Endodermal cell (in vitro differentiated cells): ENCODE measurements around the gene TMPRSS11E. TPM values are rescaled to one million over a fixed set of nuclear protein-coding genes. Genes with fewer than 3 reads are reported as not detected.
"Not testable (repeated sequence)": the region's sequence is repeated elsewhere in the genome, so short reads cannot be mapped to it uniquely, and the experiment has no call there.

Experiments used
- DNase-seq: peaks from one replicate; pipeline ENCODE4 v3.0.0-alpha.2; 2017
- H3K27ac ChIP-seq: 2 replicates; pipeline ENCODE4 v1.5.1; 2013; ENCODE audit warnings: mild to moderate bottlenecking, low read depth, low read length, moderate library complexity
- H3K27me3 ChIP-seq: 2 replicates; pipeline ENCODE4 v1.6.1; 2013; ENCODE audit warnings: mild to moderate bottlenecking, low read length, moderate library complexity; ENCODE audit not compliant: insufficient read depth, control insufficient read depth, poor library complexity, severe bottlenecking
- H3K36me3 ChIP-seq: 2 replicates; pipeline ENCODE4 v1.7.0; 2013; ENCODE audit warnings: mild to moderate bottlenecking, low read length, moderate library complexity; ENCODE audit not compliant: control insufficient read depth, insufficient read depth
- H3K4me1 ChIP-seq: one replicate; pipeline ENCODE4 v1.7.0; 2013; ENCODE audit warnings: low read length; ENCODE audit not compliant: control insufficient read depth, insufficient read depth
- H3K4me3 ChIP-seq: 2 replicates; pipeline ENCODE4 v1.5.1; 2013; ENCODE audit warnings: mild to moderate bottlenecking, low read length, moderate library complexity
- H3K9ac ChIP-seq: 2 replicates; pipeline ENCODE4 v1.6.1; 2013; ENCODE audit warnings: mild to moderate bottlenecking, low read length, moderate library complexity; ENCODE audit not compliant: poor library complexity, severe bottlenecking; ENCODE audit errors: extremely low read depth
- H3K9me3 ChIP-seq: 2 replicates; pipeline ENCODE4 v1.6.1; 2013; ENCODE audit warnings: mild to moderate bottlenecking, low read length, moderate library complexity; ENCODE audit not compliant: control insufficient read depth
- H3K27ac Mint-ChIP-seq: 2 replicates; pipeline ENCODE4 v1.8.0; 2020; ENCODE audit warnings: mixed read lengths
- H3K27me3 Mint-ChIP-seq: 2 replicates; pipeline ENCODE4 v1.8.0; 2021; ENCODE audit warnings: mild to moderate bottlenecking, mixed read lengths; ENCODE audit not compliant: insufficient read depth
- H3K36me3 Mint-ChIP-seq: 2 replicates; pipeline ENCODE4 v1.8.0; 2020; ENCODE audit warnings: low read depth, mixed read lengths
- H3K4me1 Mint-ChIP-seq: 2 replicates; pipeline ENCODE4 v1.8.0; 2020; ENCODE audit warnings: mixed read lengths
- H3K4me3 Mint-ChIP-seq: 2 replicates; pipeline ENCODE4 v1.8.0; 2020; ENCODE audit warnings: mild to moderate bottlenecking, moderate library complexity, mixed read lengths
- H3K9me3 Mint-ChIP-seq: 2 replicates; pipeline ENCODE4 v1.8.0; 2020; ENCODE audit warnings: mild to moderate bottlenecking, mixed read lengths
- WGBS, 2 experiments: methylation state at CpG; one replicate each; pipeline versions ENCODE4 v1.1.5 to v1.1.7; 2013; ENCODE audit warnings: missing lambda C conversion rate in 2 of 2, mixed read lengths in 1 of 2; ENCODE audit not compliant: insufficient coverage in 1 of 2, insufficient read length in 1 of 2; 5-methylcytosine and 5-hydroxymethylcytosine counted together
- total RNA-seq, 2 donors: library from RNA; stranded (reverse); fragmentation: NEBNext Ultra II Directional in 1 of 2; extraction: Animal tissue kit (Norgen Biotek cat#: 25700) in 1 of 2; gene quantifications; 2 replicates in 1 of 2; 3 replicates in 1 of 2; pipeline ENCODE4 v1.2.1, GENCODE V29; 2021
- TF ChIP-seq, protein P1 (sequence below): fragments of 200-600 bp; sonication (generic); conservative IDR thresholded peaks from 2 replicates; pipeline ENCODE4 v1.5.0; 2021; ENCODE audit warnings: antibody characterized with exemption, mild to moderate bottlenecking

The TMPRSS11E gene
- total RNA-seq, 2 donors from 2014 or later = 4.4 to 11.1 TPM

DNA sequence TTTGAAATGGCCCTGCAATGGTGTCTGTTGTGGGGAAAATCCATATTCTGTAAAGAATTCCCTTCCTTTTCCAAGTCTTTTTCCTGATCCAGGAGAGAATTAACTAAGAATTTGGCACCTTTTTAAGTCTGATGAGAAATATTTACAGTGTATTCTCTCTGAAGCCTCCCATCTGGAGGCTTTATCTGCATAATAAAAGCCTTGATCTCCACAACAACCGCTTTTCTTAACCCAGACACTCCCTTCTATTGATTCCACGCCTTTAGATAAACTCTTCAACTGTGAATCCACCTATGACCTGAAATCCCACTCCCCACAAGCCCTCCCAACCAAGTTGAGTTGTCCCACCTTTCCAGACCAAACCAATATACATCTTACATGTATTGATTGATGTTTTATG, 43.1 kb upstream of the TMPRSS11E start:
- H3K36me3 ChIP-seq = peaks cover 5% of the 10 kb centered on the region
- H3K27me3 ChIP-seq = no peaks in the 10 kb centered on the region
- H3K4me1 ChIP-seq = peaks cover 5% of the 10 kb centered on the region
- H3K4me3 ChIP-seq = peak overlapping the region; percentile 100
- H3K27ac ChIP-seq = peak overlapping the region; percentile 69
- TF ChIP-seq, protein P1, sequence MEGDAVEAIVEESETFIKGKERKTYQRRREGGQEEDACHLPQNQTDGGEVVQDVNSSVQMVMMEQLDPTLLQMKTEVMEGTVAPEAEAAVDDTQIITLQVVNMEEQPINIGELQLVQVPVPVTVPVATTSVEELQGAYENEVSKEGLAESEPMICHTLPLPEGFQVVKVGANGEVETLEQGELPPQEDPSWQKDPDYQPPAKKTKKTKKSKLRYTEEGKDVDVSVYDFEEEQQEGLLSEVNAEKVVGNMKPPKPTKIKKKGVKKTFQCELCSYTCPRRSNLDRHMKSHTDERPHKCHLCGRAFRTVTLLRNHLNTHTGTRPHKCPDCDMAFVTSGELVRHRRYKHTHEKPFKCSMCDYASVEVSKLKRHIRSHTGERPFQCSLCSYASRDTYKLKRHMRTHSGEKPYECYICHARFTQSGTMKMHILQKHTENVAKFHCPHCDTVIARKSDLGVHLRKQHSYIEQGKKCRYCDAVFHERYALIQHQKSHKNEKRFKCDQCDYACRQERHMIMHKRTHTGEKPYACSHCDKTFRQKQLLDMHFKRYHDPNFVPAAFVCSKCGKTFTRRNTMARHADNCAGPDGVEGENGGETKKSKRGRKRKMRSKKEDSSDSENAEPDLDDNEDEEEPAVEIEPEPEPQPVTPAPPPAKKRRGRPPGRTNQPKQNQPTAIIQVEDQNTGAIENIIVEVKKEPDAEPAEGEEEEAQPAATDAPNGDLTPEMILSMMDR = no peak
- Mint-ChIP-seq H3K27ac (peak overlapping the region; percentile 99), H3K36me3 (peaks cover 8% of the 10 kb centered on the region), H3K4me3 (peak overlapping the region; percentile 25), H3K9me3 (peaks cover 2% of the 10 kb centered on the region), H3K27me3 (no peaks in the 10 kb centered on the region), H3K4me1 (peaks cover 22% of the 10 kb centered on the region)
- peak overlapping the region; percentile 72 for H3K9ac ChIP-seq
- DNase-seq = peak; percentile 78
- H3K9me3 ChIP-seq = no peaks in the 10 kb centered on the region
- WGBS, 2 experiments = 1 to 19% methylated on average over 2 of the region's 2 CpGs

DNA sequence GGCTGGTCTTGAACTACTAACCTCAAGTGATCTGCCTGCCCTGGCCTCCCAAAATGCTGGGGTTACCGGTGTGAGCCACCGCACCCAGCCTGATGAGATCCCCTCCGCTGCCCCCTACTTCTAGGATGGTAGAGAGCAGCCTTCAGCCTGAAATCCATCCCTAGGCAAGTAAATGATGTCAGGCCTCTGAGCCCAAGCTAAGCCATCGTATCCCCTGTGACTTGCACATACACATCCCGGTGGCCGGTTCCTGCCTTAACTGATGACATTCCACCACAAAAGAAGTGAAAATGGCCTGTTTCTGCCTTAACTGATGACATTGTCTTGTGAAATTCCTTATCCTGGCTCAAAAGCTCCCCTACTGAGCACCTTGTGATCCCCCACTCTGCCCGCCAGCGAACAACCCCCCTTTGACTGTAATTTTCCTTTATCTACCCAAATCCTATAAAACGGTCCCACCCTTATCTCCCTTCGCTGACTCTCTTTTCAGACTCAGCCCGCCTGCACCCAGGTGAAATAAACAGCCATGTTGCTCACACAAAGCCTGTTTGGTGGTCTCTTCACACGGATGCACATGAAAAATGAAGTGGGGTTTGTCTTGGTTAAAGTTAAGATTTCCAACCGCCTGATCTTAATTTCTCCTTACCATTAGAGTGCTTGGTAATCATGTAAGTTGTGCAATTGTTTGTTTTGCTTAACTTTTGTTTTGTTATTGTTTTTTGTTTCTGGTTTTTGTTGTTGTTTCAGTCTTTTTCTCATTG, 41.4 kb upstream of the TMPRSS11E start:
- H3K27me3 ChIP-seq, H3K9me3 ChIP-seq, H3K27me3 Mint-ChIP-seq, H3K9me3 Mint-ChIP-seq: not testable (repeated sequence)
- DNase-seq = peak; percentile 93
- Mint-ChIP-seq H3K4me1 (peaks cover 38% of the 10 kb centered on the region), H3K27ac (peak overlapping the region; percentile 99), H3K4me3 (peak overlapping the region; percentile 84), H3K36me3 (peaks cover 12% of the 10 kb centered on the region)
- 5% methylated on average over 5 to 13 of the region's 13 CpGs for WGBS, 2 experiments
- Histone ChIP-seq H3K4me1 (peaks cover 11% of the 10 kb centered on the region), H3K9ac (peak overlapping the region; percentile 100), H3K4me3 (peak overlapping the region; percentile 100), H3K27ac (peak overlapping the region; percentile 54), H3K36me3 (peaks cover 11% of the 10 kb centered on the region)
- TF ChIP-seq, protein P1 = peak; percentile 67

DNA sequence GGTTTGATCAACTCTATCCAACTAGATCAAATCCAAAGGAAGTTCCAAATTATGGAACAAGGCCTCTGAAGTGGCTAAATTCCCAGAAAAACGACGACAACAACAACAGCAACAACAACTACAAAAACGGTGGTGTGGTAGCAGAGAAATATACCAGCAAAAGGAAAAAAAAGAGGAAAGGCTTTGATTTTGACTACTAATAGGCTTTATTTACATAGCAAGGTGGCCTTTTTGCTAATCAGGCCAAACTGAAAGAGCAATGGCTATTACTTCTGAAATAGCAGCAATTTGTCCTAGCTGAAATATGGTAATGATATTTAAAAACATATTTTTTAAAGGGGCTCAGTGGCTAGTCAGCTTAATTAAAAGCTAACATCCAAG, 40.8 kb upstream of the TMPRSS11E start:
- Mint-ChIP-seq H3K27me3 (no peaks in the 10 kb centered on the region), H3K9me3 (peaks cover 2% of the 10 kb centered on the region), H3K27ac (peak overlapping the region; percentile 99), H3K36me3 (peaks cover 15% of the 10 kb centered on the region), H3K4me1 (peaks cover 36% of the 10 kb centered on the region), H3K4me3 (peak overlapping the region; percentile 84)
- TF ChIP-seq, protein P1 = no peak
- DNase-seq = no peak
- H3K9me3 ChIP-seq = no peaks in the 10 kb centered on the region
- H3K36me3 ChIP-seq = peaks cover 16% of the 10 kb centered on the region
- H3K9ac ChIP-seq = peak overlapping the region; percentile 100
- H3K4me1 ChIP-seq = peaks cover 11% of the 10 kb centered on the region
- H3K27me3 ChIP-seq = no peaks in the 10 kb centered on the region
- WGBS, 2 experiments = 0% methylated on average over 1 of the region's 3 CpGs; no CpG with 5 or more reads in 1 of the 2 experiments
- peak overlapping the region; percentile 100 for H3K4me3 ChIP-seq
- peak overlapping the region; percentile 54 for H3K27ac ChIP-seq

DNA sequence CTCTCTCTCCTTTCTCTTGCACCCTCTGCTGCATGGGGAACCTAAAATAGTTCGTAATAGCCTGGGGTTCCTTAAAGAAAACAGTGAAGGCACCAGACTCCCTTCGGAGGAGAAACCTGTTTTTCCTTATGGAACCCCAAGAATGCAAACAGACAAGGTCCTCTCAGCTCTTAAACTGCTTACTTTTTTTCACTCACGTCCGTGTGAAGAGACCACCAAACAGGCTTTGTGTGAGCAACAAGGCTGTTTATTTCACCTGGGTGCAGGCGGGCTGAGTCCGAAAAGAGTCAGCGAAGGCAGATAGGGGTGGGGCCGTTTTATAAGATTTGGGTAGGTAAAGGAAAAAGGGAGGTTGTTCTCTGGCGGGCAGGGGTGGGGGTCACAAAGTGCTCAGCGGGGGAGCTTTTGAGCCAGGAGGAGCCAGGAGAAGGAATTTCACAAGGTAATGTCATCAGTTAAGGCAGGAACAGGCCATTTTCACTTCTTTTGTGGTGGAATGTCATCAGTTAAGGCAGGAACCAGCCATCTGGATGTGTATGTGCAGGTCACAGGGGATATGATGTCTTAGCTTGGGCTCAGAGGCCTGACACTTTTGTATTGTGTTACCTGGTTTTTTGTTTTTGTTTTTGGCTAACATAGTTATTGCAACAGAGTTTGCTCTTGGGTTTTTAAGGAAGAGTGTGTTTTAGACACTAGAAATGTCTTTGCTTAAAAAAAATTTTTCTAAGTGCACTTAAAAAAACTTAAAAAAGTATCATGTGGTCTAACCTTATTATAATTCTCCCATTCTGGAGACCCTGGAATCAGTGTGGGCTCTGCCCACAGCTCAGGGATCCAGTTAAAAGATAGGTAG, 40.0 kb upstream of the TMPRSS11E start:
- Histone ChIP-seq H3K27ac (peak overlapping the region; percentile 58), H3K9ac (peak overlapping the region; percentile 100), H3K4me3 (peak overlapping the region; percentile 100), H3K36me3 (peaks cover 19% of the 10 kb centered on the region), H3K4me1 (peaks cover 11% of the 10 kb centered on the region)
- Mint-ChIP-seq H3K36me3 (peaks cover 19% of the 10 kb centered on the region), H3K27ac (peak overlapping the region; percentile 99), H3K4me1 (peaks cover 33% of the 10 kb centered on the region), H3K4me3 (peak overlapping the region; percentile 84)
- peak; percentile 89 for DNase-seq
- H3K27me3 ChIP-seq, H3K27me3 Mint-ChIP-seq, H3K9me3 ChIP-seq, H3K9me3 Mint-ChIP-seq: not testable (repeated sequence)
- WGBS, 2 experiments = 0 to 2% methylated on average over 4 to 10 of the region's 10 CpGs
